ENCODE results near the gene GLTP.

GLTP gene

GRCh38 chr12:109888179-109889020, 8.1 kb upstream of the GLTP start:
- Histone ChIP-seq H3K36me3 (ENCODE audit: control insufficient read depth, insufficient read depth, low read length) (no peaks in the 10 kb centered on the region), H3K4me1 (ENCODE audit: control insufficient read depth, insufficient read depth, low read length) (no peaks in the 10 kb centered on the region), H3K9ac (ENCODE audit: low read depth, low read length) (no peak overlapping the region), H3K27me3 (ENCODE audit: control insufficient read depth, insufficient read depth, low read length) (peaks cover 11% of the 10 kb centered on the region), H3K9me3 (ENCODE audit: control insufficient read depth, insufficient read depth, low read length) (no peaks in the 10 kb centered on the region), H3K4me3 (ENCODE audit: low read depth, low read length) (no peak overlapping the region)

- H3K9ac ChIP-seq (ENCODE audit: low read depth, low read length), result no peak overlapping the region
- no peaks in the 10 kb centered on the region for H3K36me3 ChIP-seq (ENCODE audit: control insufficient read depth, insufficient read depth, low read length)
- H3K4me1 ChIP-seq (ENCODE audit: control insufficient read depth, insufficient read depth, low read length), result peaks cover 6% of the 10 kb centered on the region
- H3K27me3 ChIP-seq (ENCODE audit: control insufficient read depth, insufficient read depth, low read length), result peaks cover under 1% of the 10 kb centered on the region
- no peak overlapping the region for H3K4me3 ChIP-seq (ENCODE audit: low read depth, low read length)
- no peaks in the 10 kb centered on the region for H3K9me3 ChIP-seq (ENCODE audit: control insufficient read depth, insufficient read depth, low read length)
These were observed 5.3 kb upstream of the GLTP start for GRCh38 chr12:109885616-109886015.

GRCh38 chr12:109883461-109883860, 3.1 kb upstream of the GLTP start:
- Histone ChIP-seq H3K9me3 (ENCODE audit: control insufficient read depth, insufficient read depth, low read length) (no peaks in the 10 kb centered on the region), H3K4me1 (ENCODE audit: control insufficient read depth, insufficient read depth, low read length) (peaks cover 11% of the 10 kb centered on the region), H3K27me3 (ENCODE audit: control insufficient read depth, insufficient read depth, low read length) (peaks cover 6% of the 10 kb centered on the region), H3K4me3 (ENCODE audit: low read depth, low read length) (no peak overlapping the region), H3K9ac (ENCODE audit: low read depth, low read length) (no peak overlapping the region), H3K36me3 (ENCODE audit: control insufficient read depth, insufficient read depth, low read length) (no peaks in the 10 kb centered on the region)

GRCh38 chr12:109881752-109882151, 1.4 kb upstream of the GLTP start:
- peaks cover 6% of the 10 kb centered on the region for H3K27me3 ChIP-seq (ENCODE audit: control insufficient read depth, insufficient read depth, low read length)
- no peak overlapping the region for H3K4me3 ChIP-seq (ENCODE audit: low read depth, low read length)
- H3K9ac ChIP-seq (ENCODE audit: low read depth, low read length), result no peak overlapping the region
- no peaks in the 10 kb centered on the region for H3K9me3 ChIP-seq (ENCODE audit: control insufficient read depth, insufficient read depth, low read length)
- no peaks in the 10 kb centered on the region for H3K36me3 ChIP-seq (ENCODE audit: control insufficient read depth, insufficient read depth, low read length)
- peaks cover 13% of the 10 kb centered on the region for H3K4me1 ChIP-seq (ENCODE audit: control insufficient read depth, insufficient read depth, low read length)

GRCh38 chr12:109880938-109881337, 597 bp upstream of the GLTP start:
- no peaks in the 10 kb centered on the region for H3K36me3 ChIP-seq (ENCODE audit: control insufficient read depth, insufficient read depth, low read length)
- no peaks in the 10 kb centered on the region for H3K9me3 ChIP-seq (ENCODE audit: control insufficient read depth, insufficient read depth, low read length)
- peaks cover 13% of the 10 kb centered on the region for H3K4me1 ChIP-seq (ENCODE audit: control insufficient read depth, insufficient read depth, low read length)
- H3K4me3 ChIP-seq (ENCODE audit: low read depth, low read length), result peak overlapping the region; percentile 87
- H3K9ac ChIP-seq (ENCODE audit: low read depth, low read length), result peak overlapping the region; percentile 54
- H3K27me3 ChIP-seq (ENCODE audit: control insufficient read depth, insufficient read depth, low read length), result peaks cover 6% of the 10 kb centered on the region

- peaks cover 13% of the 10 kb centered on the region for H3K4me1 ChIP-seq (ENCODE audit: control insufficient read depth, insufficient read depth, low read length)
- H3K9ac ChIP-seq (ENCODE audit: low read depth, low read length), result peak overlapping the region; percentile 54
- peak overlapping the region; percentile 94 for H3K4me3 ChIP-seq (ENCODE audit: low read depth, low read length)
These were observed 844 bp downstream of the GLTP start for GRCh38 chr12:109879351-109880042.

GRCh38 chr12:109878749-109879148, 1.6 kb downstream of the GLTP start:
- H3K36me3 ChIP-seq (ENCODE audit: control insufficient read depth, insufficient read depth, low read length), result no peaks in the 10 kb centered on the region
- no peaks in the 10 kb centered on the region for H3K9me3 ChIP-seq (ENCODE audit: control insufficient read depth, insufficient read depth, low read length)
- peak overlapping the region; percentile 94 for H3K4me3 ChIP-seq (ENCODE audit: low read depth, low read length)
- peaks cover 6% of the 10 kb centered on the region for H3K27me3 ChIP-seq (ENCODE audit: control insufficient read depth, insufficient read depth, low read length)
- no peak overlapping the region for H3K9ac ChIP-seq (ENCODE audit: low read depth, low read length)
- H3K4me1 ChIP-seq (ENCODE audit: control insufficient read depth, insufficient read depth, low read length), result peaks cover 13% of the 10 kb centered on the region

More at GRCh38 chr12:109879351-109880042, 844 bp downstream of the GLTP start:
- no peaks in the 10 kb centered on the region for H3K9me3 ChIP-seq (ENCODE audit: control insufficient read depth, insufficient read depth, low read length)
- no peaks in the 10 kb centered on the region for H3K36me3 ChIP-seq (ENCODE audit: control insufficient read depth, insufficient read depth, low read length)
- peaks cover 6% of the 10 kb centered on the region for H3K27me3 ChIP-seq (ENCODE audit: control insufficient read depth, insufficient read depth, low read length)

- Histone ChIP-seq H3K36me3 (ENCODE audit: control insufficient read depth, insufficient read depth, low read length) (no peaks in the 10 kb centered on the region), H3K4me3 (ENCODE audit: low read depth, low read length) (no peak overlapping the region), H3K27me3 (ENCODE audit: control insufficient read depth, insufficient read depth, low read length) (peaks cover 6% of the 10 kb centered on the region), H3K9me3 (ENCODE audit: control insufficient read depth, insufficient read depth, low read length) (no peaks in the 10 kb centered on the region), H3K9ac (ENCODE audit: low read depth, low read length) (no peak overlapping the region), H3K4me1 (ENCODE audit: control insufficient read depth, insufficient read depth, low read length) (peaks cover 13% of the 10 kb centered on the region)
These were observed 2.1 kb downstream of the GLTP start for GRCh38 chr12:109878247-109878625.

- Histone ChIP-seq H3K9ac (ENCODE audit: low read depth, low read length) (no peak overlapping the region), H3K36me3 (ENCODE audit: control insufficient read depth, insufficient read depth, low read length) (peaks cover 1% of the 10 kb centered on the region), H3K27me3 (ENCODE audit: control insufficient read depth, insufficient read depth, low read length) (peaks cover 6% of the 10 kb centered on the region), H3K4me3 (ENCODE audit: low read depth, low read length) (no peak overlapping the region), H3K9me3 (ENCODE audit: control insufficient read depth, insufficient read depth, low read length) (no peaks in the 10 kb centered on the region), H3K4me1 (ENCODE audit: control insufficient read depth, insufficient read depth, low read length) (peaks cover 13% of the 10 kb centered on the region)
These were observed 2.7 kb downstream of the GLTP start for GRCh38 chr12:109877504-109878246.

GRCh38 chr12:109876406-109876805, 3.9 kb downstream of the GLTP start:
- peaks cover 2% of the 10 kb centered on the region for H3K36me3 ChIP-seq (ENCODE audit: control insufficient read depth, insufficient read depth, low read length)
- no peaks in the 10 kb centered on the region for H3K9me3 ChIP-seq (ENCODE audit: control insufficient read depth, insufficient read depth, low read length)
- peaks cover 15% of the 10 kb centered on the region for H3K4me1 ChIP-seq (ENCODE audit: control insufficient read depth, insufficient read depth, low read length)
- H3K4me3 ChIP-seq (ENCODE audit: low read depth, low read length), result no peak overlapping the region
- peaks cover 6% of the 10 kb centered on the region for H3K27me3 ChIP-seq (ENCODE audit: control insufficient read depth, insufficient read depth, low read length)
- H3K9ac ChIP-seq (ENCODE audit: low read depth, low read length), result no peak overlapping the region

GRCh38 chr12:109875572-109876131, 4.7 kb downstream of the GLTP start:
- H3K4me1 ChIP-seq (ENCODE audit: control insufficient read depth, insufficient read depth, low read length), result peaks cover 10% of the 10 kb centered on the region
- H3K36me3 ChIP-seq (ENCODE audit: control insufficient read depth, insufficient read depth, low read length), result peaks cover 2% of the 10 kb centered on the region
- H3K27me3 ChIP-seq (ENCODE audit: control insufficient read depth, insufficient read depth, low read length), result peaks cover 6% of the 10 kb centered on the region
- H3K4me3 ChIP-seq (ENCODE audit: low read depth, low read length), result no peak overlapping the region
- no peak overlapping the region for H3K9ac ChIP-seq (ENCODE audit: low read depth, low read length)
- H3K9me3 ChIP-seq (ENCODE audit: control insufficient read depth, insufficient read depth, low read length), result no peaks in the 10 kb centered on the region
